Panc1 (cell line): ENCODE data around the gene UNC45B.

Source experiments
- CTCF ChIP-seq: fragments of 450-650 bp; IDR thresholded peaks from 2 replicates; pipeline ENCODE4 v1.5.1; 2017; ENCODE audit warnings: mild to moderate bottlenecking
- POLR2AphosphoS5 ChIP-seq: IDR thresholded peaks from 2 replicates; pipeline ENCODE4 v1.6.1; 2012; ENCODE audit warnings: mild to moderate bottlenecking, low read depth, low read length, moderate library complexity
- REST ChIP-seq, 2 experiments: IDR thresholded peaks; 2 replicates each; pipeline ENCODE4 v1.6.1; 2011 to 2012; ENCODE audit warnings: low read depth in 2 of 2, control low read depth in 1 of 2, low read length in 1 of 2, mild to moderate bottlenecking in 1 of 2, moderate library complexity in 1 of 2; ENCODE audit not compliant: insufficient read depth in 1 of 2
- SIN3A ChIP-seq: IDR thresholded peaks from 2 replicates; pipeline ENCODE4 v1.6.1; 2012; ENCODE audit warnings: low read depth, mild to moderate bottlenecking, low read length, moderate library complexity, borderline replicate concordance; ENCODE audit not compliant: insufficient read depth

DNA sequence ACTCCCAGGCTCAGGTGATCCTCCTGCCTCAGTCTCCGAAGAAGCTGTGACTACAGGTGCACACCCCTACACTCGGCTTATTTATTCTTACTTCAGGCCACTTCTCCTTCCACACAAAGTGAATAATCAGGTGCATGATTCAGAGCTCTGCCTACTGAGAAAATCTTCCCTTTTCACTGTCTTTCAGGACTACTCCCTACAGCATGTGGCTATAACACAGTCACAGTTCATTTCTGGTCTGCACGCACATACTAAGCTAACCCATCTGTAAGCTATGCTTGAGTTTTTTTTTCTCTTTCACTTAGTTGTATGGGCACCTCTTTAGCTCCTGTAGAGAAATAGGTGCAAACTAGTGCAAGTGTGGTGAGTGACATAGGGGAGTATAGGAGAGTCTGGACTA is 87.7 kb downstream of the UNC45B start:
- no peak for TF ChIP-seq CTCF
- no peak for TF ChIP-seq POLR2AphosphoS5
- no peak for TF ChIP-seq SIN3A
- TF ChIP-seq REST (IDR thresholded peaks at IDR 0.05; ENCODE audit: insufficient read depth in 1 of 2, low read depth in 2 of 2, low read length in 1 of 2) = no peak
